HG03196 (cell line): ENCODE measurements around the gene FAM168B.
"Not testable (repeated sequence)": the region's sequence is repeated elsewhere in the genome, so short reads cannot be mapped to it uniquely, and the experiment has no call there.

Source experiments
- ATAC-seq: cut with Tn5 transposase; IDR thresholded peaks from one replicate; pipeline ENCODE4 v1.9.1; 2021; ENCODE audit not compliant: unreplicated experiment

FAM168B gene

DNA sequence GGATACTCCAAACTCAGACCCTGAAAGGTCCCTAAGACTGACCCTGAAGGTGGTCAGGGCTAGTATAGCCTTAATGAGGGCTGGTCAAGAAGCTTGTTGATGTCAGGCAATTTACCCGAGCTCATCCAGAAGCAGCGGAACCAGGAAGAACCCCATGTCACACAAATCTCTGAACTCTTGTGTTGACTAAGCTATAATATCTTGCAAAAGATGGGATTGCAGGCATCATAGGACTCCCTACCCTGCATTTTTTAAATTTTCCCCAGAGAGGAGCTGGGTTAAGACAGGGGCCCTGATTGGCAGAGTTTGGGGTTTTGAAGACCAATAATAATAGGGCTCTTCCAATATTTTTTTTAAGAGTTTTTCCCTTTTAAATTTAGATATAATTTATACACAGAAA is 9.9 kb upstream of the FAM168B start:
- ATAC-seq, result no peak

DNA sequence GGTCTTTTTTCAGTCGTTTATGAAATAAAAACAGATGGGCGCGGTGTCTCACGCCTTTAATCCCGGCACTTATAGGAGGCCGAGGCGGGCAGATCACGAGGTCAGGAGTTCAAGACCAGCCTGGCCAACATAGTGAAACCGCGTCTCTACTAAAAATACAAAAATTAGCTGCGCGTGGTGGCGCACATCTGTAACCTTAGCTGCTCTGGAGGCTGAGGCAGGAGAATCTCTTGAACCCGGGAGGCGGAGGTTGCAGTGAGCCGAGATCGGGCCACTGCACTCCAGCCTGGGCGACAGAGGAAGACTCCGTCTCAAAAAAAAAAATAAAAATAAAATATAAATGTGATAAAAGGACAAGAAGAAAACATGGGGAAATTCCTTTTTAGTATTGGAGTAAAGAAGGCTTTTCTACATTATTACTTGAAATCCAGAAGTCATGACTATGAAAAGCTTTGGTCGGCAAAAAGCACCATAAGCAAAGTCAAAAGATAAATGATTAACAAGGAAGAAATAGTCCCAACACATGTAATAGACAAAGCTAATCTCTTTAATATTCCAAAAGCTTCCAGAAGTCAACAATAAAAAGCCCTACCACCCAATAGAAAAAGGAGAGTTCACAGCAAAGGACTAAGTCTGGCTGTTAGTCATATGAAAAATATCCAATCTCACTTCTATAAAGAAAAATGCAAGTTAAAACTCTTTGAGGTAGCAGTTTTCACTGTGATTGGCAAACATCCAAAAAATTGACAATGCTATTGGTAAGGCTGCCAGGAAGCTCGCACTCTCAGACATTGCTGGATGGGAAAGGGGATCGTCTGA is 1.4 kb upstream of the FAM168B start:
- ATAC-seq, result no peak

DNA sequence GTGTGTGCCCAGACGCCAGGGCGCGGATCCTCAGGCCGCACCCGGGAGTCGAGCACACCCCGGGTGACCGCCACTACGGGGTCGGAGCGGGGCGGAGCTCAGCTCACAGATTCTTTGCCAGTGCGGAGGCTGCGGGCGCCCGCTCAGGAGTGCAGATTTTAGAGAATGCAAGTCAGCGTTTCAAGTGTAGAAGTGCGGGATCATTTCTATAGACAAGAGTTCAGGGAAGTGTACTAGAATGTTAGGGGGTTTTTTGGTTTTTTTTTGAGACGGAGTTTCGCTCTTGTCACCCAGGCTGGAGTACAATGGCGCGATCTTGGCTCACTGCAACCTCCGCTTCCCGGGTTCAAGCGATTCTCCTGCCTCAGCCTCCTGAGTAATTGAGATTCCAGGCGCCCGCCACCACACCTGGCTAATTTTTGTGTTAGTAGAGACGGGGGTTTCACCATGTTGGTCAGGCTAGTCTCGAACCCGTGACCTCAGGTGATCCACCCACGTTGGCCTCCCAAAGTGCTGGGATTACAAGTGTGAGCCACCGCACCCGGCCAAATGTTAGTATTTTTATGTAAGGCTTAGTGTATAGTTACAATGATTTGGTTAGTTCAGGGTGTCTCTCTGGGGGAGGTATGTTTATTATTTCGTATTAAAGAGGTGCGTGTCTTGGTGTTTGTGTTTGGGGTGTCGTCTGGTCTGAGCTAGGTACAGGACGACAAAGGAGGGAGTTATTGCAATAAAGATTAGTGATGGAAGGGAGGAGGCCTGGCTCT is 619 bp upstream of the FAM168B start:
- peak; percentile 70 for ATAC-seq

DNA sequence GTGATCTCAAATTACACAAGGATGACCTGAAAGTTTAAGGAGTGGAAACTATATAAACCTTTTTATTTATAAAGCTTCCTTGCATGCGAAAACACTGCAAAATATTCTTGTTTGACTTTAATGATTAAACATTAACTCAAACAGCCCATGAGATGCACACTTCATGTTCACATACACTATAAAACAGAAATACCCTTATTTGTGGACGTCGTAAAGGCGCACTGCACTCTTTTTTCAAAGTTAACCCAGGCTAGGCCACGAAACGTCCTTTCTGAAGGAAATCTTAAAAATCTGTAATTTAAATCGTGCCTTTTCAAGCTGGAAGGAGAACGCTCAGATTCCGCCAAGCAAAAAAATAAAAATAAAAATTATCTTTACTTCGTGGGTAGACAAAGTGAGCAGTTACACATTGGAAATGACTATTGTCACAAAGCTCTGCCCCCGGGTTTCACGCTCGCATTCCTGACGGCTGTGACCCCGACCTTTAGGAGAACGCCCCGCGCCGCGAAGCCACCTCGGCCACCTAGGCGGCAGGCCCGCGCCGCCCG is 728 bp downstream of the FAM168B start:
- ATAC-seq, result no peak

DNA sequence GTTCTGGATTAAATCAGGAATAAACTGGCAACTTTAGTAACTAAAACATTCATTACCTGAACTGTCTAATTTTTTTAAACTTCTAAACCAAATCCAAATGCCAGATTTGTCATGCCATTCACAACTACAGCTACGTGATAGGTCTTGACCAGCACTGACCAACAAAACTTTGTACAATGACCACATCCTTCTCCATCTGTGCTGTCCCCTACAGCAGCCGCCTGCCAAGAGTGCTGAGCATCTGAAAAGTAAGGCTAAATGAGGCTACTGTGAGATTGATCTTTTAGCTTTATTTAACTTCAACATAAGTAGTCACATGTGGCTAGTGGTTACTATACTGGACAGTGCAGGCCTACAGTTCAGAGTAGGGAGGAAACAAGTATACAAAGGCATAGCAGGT is 7.6 kb downstream of the FAM168B start:
- ATAC-seq, result no peak

DNA sequence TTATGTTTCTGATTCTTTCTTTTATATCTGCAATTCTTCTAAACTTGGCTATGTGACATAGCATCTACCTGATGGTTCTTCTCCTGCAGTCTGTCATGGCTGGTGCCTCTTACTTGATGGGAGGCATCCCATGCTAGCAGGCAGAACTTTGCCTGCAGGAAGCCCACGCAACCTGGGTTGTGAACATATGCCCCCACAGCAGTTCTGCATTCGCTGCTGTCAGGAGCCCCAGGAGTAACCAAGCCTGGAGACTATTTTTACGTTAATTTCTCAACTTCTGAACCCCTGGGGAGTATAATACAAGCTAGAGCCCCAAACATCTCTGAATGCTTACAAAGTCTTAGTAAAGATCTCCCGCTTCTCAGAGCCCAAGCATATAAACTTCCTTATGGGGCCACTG is 12.1 kb downstream of the FAM168B start:
- ATAC-seq, result no peak

DNA sequence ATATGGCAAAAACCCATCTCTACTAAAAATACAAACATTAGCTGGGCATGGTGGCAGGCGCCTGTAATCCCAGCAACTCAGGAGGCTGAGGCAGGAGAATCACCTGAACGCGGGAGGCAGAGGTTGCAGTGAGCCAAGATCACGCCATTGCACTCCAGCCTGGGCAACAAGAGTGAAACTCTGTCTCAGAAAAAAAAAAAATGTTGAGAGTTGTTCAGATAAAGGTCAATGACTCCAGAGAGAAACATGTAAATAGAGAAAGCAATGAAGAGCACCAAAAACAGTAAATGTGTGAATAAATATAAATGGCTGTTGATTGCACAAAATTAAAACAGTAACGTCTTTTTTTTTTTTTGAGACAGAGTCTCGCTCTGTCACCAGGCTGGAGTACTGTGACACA is 13.3 kb downstream of the FAM168B start:
- not testable (repeated sequence) for ATAC-seq

DNA sequence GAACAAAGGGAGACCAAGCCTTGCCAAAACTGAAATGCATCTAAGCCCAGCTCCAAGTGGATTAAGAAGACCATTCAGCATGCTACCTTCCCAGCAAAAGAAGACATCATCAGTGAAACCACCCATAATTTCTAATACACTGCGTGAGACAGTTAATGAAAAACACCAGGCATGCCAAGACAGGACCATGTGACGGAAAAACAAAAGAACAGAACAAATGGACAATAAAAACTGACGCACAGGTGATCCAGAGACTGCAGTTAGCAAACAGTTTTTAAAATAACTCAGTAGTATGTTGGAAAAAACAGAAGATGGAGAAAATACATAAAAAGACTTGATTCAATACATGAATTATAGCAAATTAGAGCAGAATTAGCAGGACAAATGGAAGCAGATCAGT is 15.3 kb downstream of the FAM168B start:
- no peak for ATAC-seq

DNA sequence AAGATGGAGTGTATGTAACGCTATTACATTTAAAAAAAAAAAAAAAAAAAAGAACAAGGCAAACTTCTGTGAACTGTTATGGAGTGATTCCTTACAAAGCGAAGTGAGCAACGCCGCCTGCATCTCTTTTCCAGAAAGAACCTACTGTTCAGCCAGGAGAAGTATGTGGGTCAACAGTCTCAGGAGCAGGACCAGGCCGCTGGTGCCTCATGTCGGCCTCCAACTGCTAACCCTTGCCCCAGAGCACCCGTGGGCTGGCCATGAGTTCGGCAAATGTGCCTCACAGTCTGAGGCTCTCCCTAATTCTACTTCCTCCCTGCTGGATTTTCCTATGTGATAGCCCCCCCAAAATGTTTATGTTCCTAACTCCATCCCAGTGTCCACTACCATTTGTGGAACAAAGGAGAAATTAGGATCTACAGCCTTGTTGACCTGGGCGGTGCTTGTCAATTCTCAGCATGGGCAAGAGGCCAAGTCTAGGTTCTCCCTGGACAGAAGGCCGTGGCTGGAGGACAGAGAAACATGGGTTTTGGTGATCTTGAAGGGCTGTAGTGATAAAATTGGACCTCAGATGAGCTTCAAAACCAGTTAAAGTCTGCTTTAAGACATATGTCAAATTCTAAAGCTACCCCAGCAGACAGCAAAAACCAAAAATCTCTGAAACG is 15.9 kb downstream of the FAM168B start:
- no peak for ATAC-seq

DNA sequence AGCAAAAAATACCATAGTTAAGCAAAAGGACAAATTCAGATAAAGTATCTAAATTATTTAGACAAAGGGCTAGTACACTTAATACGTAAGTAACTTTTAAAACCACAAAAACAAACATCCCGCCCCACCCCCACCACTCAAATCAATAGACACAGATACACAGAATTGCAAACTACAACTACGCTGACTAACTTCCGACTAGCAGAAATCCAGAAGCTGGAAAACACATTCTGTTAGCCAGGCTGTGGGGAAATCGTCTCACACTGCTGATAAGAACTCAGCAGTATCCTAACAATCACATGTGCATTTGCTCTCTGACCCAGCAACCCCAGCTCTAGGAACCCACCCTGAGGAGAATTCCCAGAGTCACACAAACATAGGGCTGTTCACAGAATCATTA is 16.6 kb downstream of the FAM168B start:
- no peak for ATAC-seq

DNA sequence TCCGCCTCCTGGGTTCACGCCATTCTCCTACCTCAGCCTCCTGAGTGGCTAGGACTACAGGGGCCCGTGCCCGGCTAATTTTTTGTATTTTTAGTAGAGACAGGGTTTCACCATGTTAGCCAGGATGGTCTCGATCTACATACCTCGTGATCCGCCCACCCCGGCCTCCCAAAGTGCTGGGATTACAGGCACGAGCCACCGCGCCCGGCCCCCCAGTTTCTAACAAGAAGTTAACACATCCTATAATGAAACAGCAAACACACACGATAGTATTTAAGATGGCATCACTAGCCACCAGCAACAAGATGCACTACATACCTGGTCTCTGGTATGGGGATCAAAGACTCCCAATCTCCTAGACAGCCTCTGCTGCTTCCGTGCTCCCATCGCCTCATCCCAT is 17.7 kb downstream of the FAM168B start:
- not testable (repeated sequence) for ATAC-seq

DNA sequence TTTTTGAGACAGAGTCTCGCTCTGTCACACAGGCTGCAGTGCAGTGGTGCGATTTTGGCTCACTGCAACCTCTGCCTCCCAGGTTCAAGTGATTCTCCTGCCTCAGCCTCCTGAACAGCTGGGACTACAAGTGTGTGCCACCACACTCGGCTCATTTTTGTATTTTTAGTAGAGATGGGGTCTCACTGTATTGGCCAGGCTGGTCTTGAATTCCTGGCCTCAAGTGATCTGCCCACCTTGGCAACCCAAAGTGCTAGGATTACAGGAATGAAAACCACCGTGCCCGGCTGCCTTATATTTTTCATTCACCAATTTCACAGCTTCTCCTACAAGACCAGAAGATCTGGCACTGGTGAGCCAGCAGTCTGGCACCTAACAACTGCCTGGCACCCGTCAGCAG is 25.1 kb downstream of the FAM168B start:
- ATAC-seq, result not testable (repeated sequence)

DNA sequence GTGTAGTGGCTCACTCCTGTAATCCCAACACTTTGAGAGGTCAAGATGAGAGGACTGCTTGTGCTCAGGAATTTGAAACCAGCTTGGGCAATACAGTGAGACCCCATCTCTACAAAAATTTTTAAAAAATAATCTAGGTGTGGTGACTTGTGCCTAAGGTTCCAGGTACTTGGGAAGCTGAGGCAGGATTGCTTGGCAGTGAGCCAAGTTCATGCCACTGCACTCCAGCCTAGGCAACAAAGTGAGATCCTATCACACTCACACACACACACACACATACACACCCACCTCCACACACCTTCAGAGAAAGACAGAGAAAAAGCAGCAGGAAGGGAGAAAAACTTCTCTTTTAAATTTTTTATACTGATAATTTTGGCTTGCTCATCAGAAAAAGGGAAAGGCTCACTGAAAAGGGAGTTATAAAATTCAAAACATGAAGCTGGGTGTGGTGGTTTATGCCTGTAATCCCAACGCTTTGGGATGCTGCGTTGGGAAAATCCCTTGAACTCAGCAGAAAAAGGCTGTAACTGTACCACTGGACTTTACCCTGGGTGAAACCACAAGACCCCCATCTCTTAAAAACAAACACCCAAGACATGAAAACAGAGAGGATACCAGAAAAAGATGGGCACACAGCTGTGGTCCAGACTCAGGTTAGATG is 25.7 kb downstream of the FAM168B start:
- no peak for ATAC-seq

DNA sequence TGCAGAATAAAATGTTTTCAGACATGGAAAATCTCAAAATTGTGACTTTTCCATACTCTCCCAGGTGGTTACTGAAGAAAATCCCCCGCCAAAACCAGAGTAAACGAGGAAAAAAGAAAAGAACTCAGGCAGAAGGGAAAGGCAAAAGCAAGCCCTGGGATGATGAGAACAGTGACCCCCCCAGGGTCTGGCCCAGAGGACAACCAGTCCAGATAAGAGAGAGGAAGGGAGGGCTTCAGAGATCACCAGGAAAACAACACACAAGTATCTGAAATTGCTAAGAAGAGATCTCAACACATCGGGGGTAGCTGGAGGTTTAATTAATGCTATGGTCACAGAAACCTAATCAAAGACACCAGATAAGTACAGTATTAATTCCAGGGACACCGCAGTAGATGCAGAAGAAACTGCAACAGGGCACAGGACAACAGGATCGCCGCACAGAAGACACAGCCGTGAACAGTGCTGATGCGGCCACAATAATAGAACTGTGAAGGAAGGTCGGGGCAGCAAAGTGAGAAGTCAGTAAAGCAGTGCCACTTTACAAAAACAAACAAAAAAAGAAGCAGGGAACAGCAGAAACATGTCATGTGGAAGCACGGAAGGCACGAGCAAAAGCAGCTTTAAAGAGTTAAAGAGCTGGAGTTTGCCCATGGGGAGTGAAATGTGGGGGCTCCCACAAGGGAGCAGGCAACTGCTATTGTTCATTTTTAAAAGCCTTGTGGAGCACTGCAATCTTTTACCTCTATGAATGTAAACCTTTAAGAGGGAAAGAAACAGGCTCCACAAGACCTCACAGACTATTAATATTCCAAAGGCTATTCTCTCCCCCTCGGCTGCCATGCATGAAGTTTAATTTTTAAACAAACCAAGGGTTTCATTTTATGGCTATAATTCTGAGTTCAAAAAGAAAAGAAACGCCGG is 28.4 kb downstream of the FAM168B start:
- ATAC-seq, result no peak

DNA sequence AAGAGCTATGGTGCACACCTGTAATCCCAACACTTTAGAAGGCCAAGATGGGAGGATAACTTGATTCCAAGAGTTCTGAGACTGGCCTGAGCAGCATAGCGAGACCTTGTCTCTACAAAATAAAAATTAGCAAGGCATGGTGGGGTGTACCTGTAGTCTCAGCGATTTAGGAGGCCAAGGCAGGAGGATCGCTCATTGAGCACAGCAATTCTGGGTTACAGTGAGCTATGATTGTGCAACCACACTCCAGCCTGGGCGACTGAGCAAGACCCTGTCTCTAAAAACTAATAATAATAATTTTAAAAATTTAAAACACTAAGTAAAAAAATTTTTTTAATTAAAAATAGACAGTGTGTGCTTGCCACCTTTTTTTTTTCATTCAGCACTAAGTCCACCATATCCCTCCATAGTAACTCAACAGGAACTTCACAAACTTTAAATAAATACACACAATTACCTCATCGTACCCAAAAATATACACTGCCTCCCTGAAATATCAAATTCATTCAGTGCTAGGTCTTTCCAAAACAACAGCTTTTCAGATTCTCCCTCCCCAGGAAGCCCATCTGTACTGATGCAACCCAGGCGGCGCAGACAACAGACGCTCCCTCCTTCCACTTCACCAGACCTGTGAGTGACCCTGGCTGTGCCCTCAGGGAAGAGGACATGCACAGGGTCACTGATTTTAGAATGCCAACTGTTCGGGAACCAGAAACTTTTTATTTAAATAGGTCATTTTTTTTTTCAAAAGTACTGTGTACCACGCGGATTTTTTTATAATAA is 29.6 kb downstream of the FAM168B start:
- ATAC-seq, result no peak

DNA sequence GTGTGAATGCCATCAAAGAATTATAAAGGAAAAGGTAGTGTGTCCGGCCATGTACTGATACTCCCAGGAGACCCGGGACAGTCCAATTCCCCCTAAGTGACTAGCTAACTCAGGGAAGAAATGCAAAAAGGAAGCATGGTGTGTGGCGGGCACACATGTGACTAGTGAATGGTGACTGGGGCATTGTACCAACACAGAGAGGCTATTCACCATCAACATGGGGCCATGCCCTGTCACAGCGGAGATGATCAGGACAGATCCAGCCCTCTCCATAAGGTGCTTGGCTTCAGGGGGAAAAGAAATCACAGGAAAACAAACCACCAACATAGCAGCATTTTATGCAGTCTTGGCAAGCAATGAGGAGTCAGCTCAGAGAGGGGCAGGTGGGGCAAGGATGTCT is 34.3 kb downstream of the FAM168B start:
- no peak for ATAC-seq

DNA sequence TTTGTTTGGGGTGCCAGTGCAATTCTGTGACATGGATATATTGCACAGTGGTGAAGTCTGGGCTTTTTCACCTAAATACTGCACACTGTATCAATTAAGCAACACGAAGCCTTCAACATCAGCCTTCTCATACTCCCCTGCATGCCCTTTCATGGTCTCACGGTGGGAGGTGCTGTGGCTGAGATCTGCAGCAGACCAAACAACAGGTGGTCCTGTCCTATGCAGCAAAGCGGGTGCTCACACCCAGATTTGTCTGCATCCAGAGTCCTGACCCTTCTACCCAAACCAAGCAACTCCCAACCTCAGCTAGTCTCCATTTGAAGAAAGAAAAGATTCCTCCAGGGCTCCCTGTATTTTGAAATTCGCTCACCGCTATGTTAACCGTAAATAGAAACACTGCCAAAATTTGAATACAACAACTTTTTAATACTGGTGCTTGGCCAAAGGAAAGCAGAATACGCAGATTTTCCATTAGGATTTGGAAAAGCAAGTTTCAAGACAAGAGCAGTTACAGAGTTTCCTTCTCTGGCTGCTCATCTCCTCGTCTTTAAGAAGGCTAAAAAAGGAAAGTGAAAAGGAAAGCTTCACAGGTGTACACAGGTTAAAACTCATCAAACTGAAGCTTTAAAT is 34.9 kb downstream of the FAM168B start:
- ATAC-seq, result no peak

DNA sequence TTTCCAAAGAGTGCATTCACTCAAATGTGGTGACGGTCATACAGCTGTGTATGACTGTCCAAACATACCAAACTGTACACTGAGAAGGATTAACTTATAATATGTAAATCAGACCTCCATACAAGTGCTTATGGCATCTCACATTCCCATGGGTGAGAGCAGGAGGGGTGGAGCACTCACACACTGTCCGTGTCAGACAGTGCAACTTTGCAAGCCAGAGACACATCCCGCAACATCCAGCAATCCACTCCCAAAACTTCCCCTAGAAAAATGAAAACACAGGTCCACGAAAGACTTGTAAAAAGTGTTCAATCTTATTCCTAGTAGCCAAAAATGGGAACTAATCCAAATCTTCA is 36.4 kb downstream of the FAM168B start:
- ATAC-seq, result no peak
